Heart left ventricle (tissue), 16 donors: ENCODE data around the gene ARID3A. TPM values are rescaled to one million over a fixed set of nuclear protein-coding genes. Genes with fewer than 3 reads are reported as not detected.

Source experiments
- ATAC-seq, 4 donors: fragments of 200-7000 bp; cut with Tn5 transposase; one replicate each; pipeline ENCODE4 v1.9.1; 2020 to 2022; ENCODE audit warnings: moderate library complexity in 4 of 4, mild to moderate bottlenecking in 3 of 4, moderate number of reproducible peaks in 1 of 4
- DNase-seq, 5 donors: peaks; one replicate each; pipeline ENCODE4 v3.0.0-alpha.2; 2020
- H3K27ac ChIP-seq, 12 donors: fragments of 200-600 bp; sonication (generic) in 4 of 12; one replicate each; pipeline versions ENCODE4 v1.5.0 to v1.8.0; 2016 to 2022; ENCODE audit warnings: mild to moderate bottlenecking in 2 of 12
- H3K27me3 ChIP-seq, 9 donors: fragments of 200-600 bp; sonication (generic) in 2 of 9; one replicate each; pipeline versions ENCODE4 v1.5.1 to v1.8.0; 2016 to 2022; ENCODE audit warnings: mild to moderate bottlenecking in 3 of 9
- H3K36me3 ChIP-seq, 9 donors: fragments of 200-600 bp; sonication (generic) in 2 of 9; one replicate each; pipeline versions ENCODE4 v1.5.0 to v1.8.0; 2018 to 2022; ENCODE audit warnings: mild to moderate bottlenecking in 2 of 9
- H3K4me1 ChIP-seq, 12 donors: fragments of 200-600 bp; sonication (generic) in 4 of 12; one replicate each; pipeline versions ENCODE4 v1.5.0 to v1.8.0; 2016 to 2022; ENCODE audit warnings: mild to moderate bottlenecking in 3 of 12
- H3K4me3 ChIP-seq, 12 donors: fragments of 200-600 bp; sonication (generic) in 4 of 12; one replicate each; pipeline versions ENCODE4 v1.5.0 to v1.8.0; 2017 to 2022; ENCODE audit warnings: mild to moderate bottlenecking in 9 of 12, moderate library complexity in 4 of 12
- H3K9me3 ChIP-seq, 12 donors: fragments of 200-600 bp; sonication (generic) in 4 of 12; one replicate each; pipeline versions ENCODE4 v1.5.0 to v1.8.0; 2016 to 2022; ENCODE audit warnings: mild to moderate bottlenecking in 1 of 12
- CTCF ChIP-seq, 12 donors: fragments of 200-600 bp; sonication (generic) in 4 of 12; IDR thresholded peaks; one replicate each; pipeline versions ENCODE4 v1.5.0 to v1.8.0; 2018 to 2022; ENCODE audit warnings: antibody characterized with exemption in 12 of 12, mild to moderate bottlenecking in 5 of 12
- POLR2A ChIP-seq, 2 donors: fragments of 450-650 bp; IDR thresholded peaks; one replicate each; pipeline ENCODE4 v1.6.1; 2017; ENCODE audit warnings: antibody characterized with exemption in 2 of 2, mild to moderate bottlenecking in 2 of 2, moderate library complexity in 2 of 2
- WGBS, 4 donors: extraction: QIAGEN DNeasy Blood & Tissue Kit in 2 of 4; methylation state at CpG; one replicate each; pipeline versions ENCODE4 v1.1.5 to v1.1.7; 2013 to 2018; 5-methylcytosine and 5-hydroxymethylcytosine counted together
- intact Hi-C, 10 donors: fragments of 100-400 bp; cut with DNase I; formaldehyde crosslinking; loops; one replicate each; pipeline versions ENCODE4 v1.11.1 to v1.14.2; 2022
- polyA plus RNA-seq, 2 donors: library from polyadenylated mRNA; stranded (reverse); fragments of 200-250 nt; gene quantifications; one replicate each; pipeline ENCODE4 v1.2.3, GENCODE V29; 2013
- total RNA-seq, 9 donors: library from RNA; depleted of rRNA in 2 of 9; stranded (reverse); fragments of >200 nt in 2 of 9; fragmentation: NEBNext Ultra II Directional in 3 of 9; extraction: Animal tissue kit (Norgen Biotek cat#: 25700) in 3 of 9; gene quantifications; one replicate each; pipeline versions ENCODE4 v1.1.0 to v1.2.4, GENCODE V29; 2016 to 2023
- donor health status: ischemic (EF 13 %, LVEDD 7.1; RV severe dilation, severe dysfunction).
- donor health status: healthy with polysubstance abuse.
- donor health status: DM: no; HTN: yes; CAD: no.
- donor health status: DM: no; HTN: no; CAD: no.
- donor health status: ischemic (EF 25% LVEDD 6.9; RV normal size, moderate dysfunction).
- donor health status: ischemic (EF 25% LVEDD 5.7; RV mildly dilated, moderate dysfunction).
- donor health status: healthy.
- donor health status: DM: yes; HTN: yes; CAD: no.
- donor health status: ischemic (EF 35%, LVEDD 5.7; RV mildly dilated, moderate dysfunction).
- donor health status: nonischemic (EF 11% LVEDD 7.7; RV severe dilation, severe dysfunction).
- donor health status: DM: yes; HTN: yes; CAD: no.
- donor health status: PGD.
- donor health status: ischemic (EF 29% LVEDD 5.4; RV normal size, mild dysfunction).
- donor health status: nonischemic (EF 23%, LVEDD 6.1; RV moderate dilation, normal function).

ARID3A gene
- total and polyA plus RNA-seq, 11 donors, result 1.9 to 15.7 (median 5.8) TPM

DNA sequence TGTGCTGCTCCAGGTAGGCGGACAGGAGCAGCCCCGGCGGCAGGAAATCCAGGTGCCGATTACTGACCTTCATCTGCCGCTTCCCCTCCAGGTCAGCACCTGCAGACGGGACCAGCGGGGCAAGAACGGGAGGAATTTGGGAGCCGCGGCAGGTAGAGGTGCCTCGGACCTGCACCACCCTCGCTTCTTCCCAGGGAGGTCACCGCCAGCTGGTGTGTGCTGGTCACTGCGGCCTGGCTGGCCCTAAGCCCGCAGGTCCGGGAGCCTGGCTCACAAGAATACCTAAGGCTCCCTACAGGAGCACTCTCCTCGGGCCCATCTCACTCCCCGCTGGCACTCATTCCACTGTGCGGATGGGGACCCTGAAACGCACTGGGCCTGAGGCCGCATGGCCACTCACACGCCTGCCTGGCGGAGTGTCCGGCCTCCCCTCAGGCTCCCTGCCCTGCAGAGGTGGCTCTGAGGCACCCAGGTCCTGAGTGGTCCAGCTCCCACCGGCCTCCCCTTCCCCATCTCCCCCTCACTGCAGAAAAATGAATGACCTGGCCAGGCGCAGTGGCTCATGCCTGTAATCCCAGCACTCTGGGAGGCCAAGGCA, 28.3 kb upstream of the ARID3A start:
- ATAC-seq (no peak), DNase-seq (no peak)
- Histone ChIP-seq H3K9me3 (no peaks in the 10 kb centered on the region), H3K36me3 (peaks cover 0 to 40% (median 14%) of the 10 kb centered on the region in 9 donors), H3K27ac (no peak overlapping the region), H3K4me3 (no peak overlapping the region), H3K27me3 (no peaks in the 10 kb centered on the region), H3K4me1 (peaks cover 0 to 7% (median 2%) of the 10 kb centered on the region in 12 donors)
- WGBS, 4 donors, result 90 to 92% (median 92%) methylated on average over 16 to 26 of the region's 26 CpGs
- TF ChIP-seq POLR2A (IDR thresholded peaks at IDR 0.05) (no peak), CTCF (IDR thresholded peaks at IDR 0.05) (no peak)
- intact Hi-C loops, result no loop called here

DNA sequence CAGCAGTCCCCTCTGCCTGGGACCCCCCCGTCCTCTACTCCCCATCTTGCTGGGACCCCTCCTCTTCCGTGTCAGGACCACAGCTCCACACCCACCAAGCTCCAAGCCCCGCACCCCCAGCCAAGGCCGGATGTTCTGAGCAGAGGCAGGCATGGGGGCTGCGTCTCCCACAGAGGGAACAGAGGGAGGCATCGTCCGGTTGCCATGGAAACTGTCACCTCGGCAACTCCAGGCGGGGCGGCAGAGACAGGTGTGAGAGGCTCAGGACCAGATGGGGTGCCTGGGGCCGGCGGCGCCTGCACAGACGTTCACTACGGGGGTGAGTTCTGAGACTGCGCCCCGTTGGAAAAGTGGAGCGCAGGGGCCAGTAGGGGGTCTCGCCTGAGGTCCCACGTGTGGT, 27.2 kb upstream of the ARID3A start:
- Histone ChIP-seq H3K27me3 (no peaks in the 10 kb centered on the region), H3K4me1 (peaks cover 0 to 5% (median under 1%) of the 10 kb centered on the region in 12 donors), H3K9me3 (no peaks in the 10 kb centered on the region), H3K4me3 (no peak overlapping the region), H3K27ac (no peak overlapping the region), H3K36me3 (peaks cover 0 to 42% (median 14%) of the 10 kb centered on the region in 9 donors)
- no peak for DNase-seq
- WGBS, 4 donors, result 74 to 88% (median 86%) methylated on average over 13 to 20 of the region's 20 CpGs
- no peak for TF ChIP-seq CTCF (IDR thresholded peaks at IDR 0.05)
- TF ChIP-seq POLR2A (IDR thresholded peaks at IDR 0.05), result no peak
- intact Hi-C loops, result no loop called here
- ATAC-seq, result no peak

GRCh38 chr19:899336-900042, 26.3 kb upstream of the ARID3A start:
- no peaks in the 10 kb centered on the region for H3K27me3 ChIP-seq
- no peaks in the 10 kb centered on the region for H3K4me1 ChIP-seq
- no peak overlapping the region for H3K27ac ChIP-seq
- ATAC-seq (peak in 1 of 4 donors; percentile 4), DNase-seq (no peak)
- H3K4me3 ChIP-seq, result no peak overlapping the region
- intact Hi-C loops, result no loop called here
- peaks cover 0 to 42% (median 14%) of the 10 kb centered on the region in 9 donors for H3K36me3 ChIP-seq
- TF ChIP-seq POLR2A (IDR thresholded peaks at IDR 0.05), result no peak
- no peak for TF ChIP-seq CTCF (IDR thresholded peaks at IDR 0.05)
- no peaks in the 10 kb centered on the region for H3K9me3 ChIP-seq
- WGBS, 4 donors, result 90 to 92% (median 91%) methylated on average over 25 to 32 of the region's 32 CpGs

DNA sequence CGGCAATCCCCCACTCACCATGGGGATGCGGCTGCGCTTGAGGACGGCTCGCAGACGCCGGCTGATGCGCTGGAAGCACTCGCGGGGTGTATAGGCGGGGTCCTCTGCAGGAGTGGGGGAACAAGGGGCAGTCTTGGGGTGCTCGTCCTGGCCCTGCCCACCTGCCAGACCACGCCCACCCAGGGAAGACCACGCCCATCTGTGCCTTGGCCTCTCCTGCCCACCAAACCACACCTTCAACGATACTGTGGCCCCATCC, 25.9 kb upstream of the ARID3A start:
- Histone ChIP-seq H3K9me3 (no peaks in the 10 kb centered on the region), H3K27ac (no peak overlapping the region), H3K4me3 (no peak overlapping the region), H3K36me3 (peaks cover 0 to 42% (median 14%) of the 10 kb centered on the region in 9 donors), H3K27me3 (no peaks in the 10 kb centered on the region), H3K4me1 (no peaks in the 10 kb centered on the region)
- 93 to 96% (median 94%) methylated on average over 14 to 15 of the region's 15 CpGs for WGBS, 4 donors
- DNase-seq (no peak), ATAC-seq (peak in 1 of 4 donors; percentile 7)
- TF ChIP-seq CTCF (IDR thresholded peaks at IDR 0.05) (no peak), POLR2A (IDR thresholded peaks at IDR 0.05) (no peak)
- intact Hi-C loops, result no loop called here
